ENCODE measurements around the gene PRRC2A. TPM values are rescaled to one million over a fixed set of nuclear protein-coding genes. Genes with fewer than 3 reads are reported as not detected.
"Not testable (repeated sequence)": the region's sequence is repeated elsewhere in the genome, so short reads cannot be mapped to it uniquely, and the experiment has no call there.

Gene PRRC2A
- total and polyA plus RNA-seq, 4 experiments from 2014 or later = 0.09 to 218 (median 113) TPM

DNA sequence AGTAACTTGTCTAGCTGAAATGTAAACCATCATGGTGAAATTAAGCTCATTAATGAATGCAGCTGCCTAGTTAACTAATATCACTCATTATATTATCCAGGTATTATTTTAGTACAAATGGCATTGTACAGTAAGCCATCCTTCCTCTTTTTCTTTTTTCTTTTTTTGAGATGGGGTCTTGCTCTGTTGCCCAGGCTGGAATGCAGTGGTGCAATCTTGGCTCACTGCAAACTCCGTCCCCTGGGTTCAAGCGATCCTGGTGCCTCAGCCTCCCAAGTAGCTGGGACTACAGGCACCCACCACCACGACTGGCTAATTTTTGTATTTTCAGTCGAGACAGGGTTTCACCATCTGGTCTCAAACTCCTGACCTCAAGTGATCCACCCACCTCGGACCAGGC, 29.8 kb upstream of the PRRC2A start:
- H3K4me1 ChIP-seq (ENCODE audit: insufficient read depth, low read length) = peaks cover 73% of the 10 kb centered on the region
- H3K4me3 Mint-ChIP-seq = peak overlapping the region in 1 of 8 donors; percentile 43
- POLR2A ChIA-PET (ENCODE audit: partially characterized antibody) = interaction anchor here (36.9 kb wide), 1 partner anchor 27 kb away, joined by 3597 read pairs; the partner anchor contains the start of genes ATP6V1G2, DDX39B, LST1 and LTA

DNA sequence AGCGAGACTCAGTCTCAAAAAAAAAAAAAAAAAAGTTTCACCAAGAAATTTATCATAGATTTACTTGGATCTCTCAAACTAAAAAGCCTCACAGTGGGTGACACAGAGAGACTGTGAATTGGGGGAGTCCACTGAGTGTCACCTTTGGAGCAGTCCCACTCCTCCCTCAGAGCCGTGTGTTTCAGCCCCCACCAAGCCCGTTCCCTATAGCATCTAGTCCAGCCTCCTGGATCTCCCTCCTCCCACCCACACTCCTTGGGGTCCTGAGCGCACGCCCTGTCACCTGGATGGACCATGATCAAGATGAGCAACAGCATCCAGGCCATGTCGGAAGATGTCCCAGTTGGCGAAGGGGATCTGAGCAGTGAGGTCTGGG, 28.1 kb upstream of the PRRC2A start:
- no peak for DNase-seq
- Mint-ChIP-seq H3K9me3 (peaks cover 0 to 5% (median 0%) of the 10 kb centered on the region in 8 donors), H3K4me1 (peaks cover 37 to 84% (median 61%) of the 10 kb centered on the region in 4 donors), H3K27ac (peak overlapping the region; percentile 80 to 97 (median 88)), H3K4me3 (peak overlapping the region; percentile 57 to 84 (median 77)), H3K36me3 (peaks cover 4% of the 10 kb centered on the region in 2 donors), H3K27me3 (no peaks in the 10 kb centered on the region)
- Histone ChIP-seq H3K9me3 (ENCODE audit: control insufficient read depth in 1 of 2, low read length in 2 of 2) (no peaks in the 10 kb centered on the region), H3K36me3 (ENCODE audit: insufficient read depth, low read length) (no peaks in the 10 kb centered on the region), H3K27me3 (ENCODE audit: insufficient read depth, low read length) (no peaks in the 10 kb centered on the region), H3K27ac (ENCODE audit: low read depth, low read length) (peak overlapping the region; percentile 37), H3K4me1 (ENCODE audit: insufficient read depth, low read length) (peaks cover 72% of the 10 kb centered on the region), H3K4me3 (ENCODE audit: low read length in 2 of 2) (peak overlapping the region in 1 of 2 donors; percentile 28)
- CTCF ChIA-PET (ENCODE audit: partially characterized antibody) = interaction anchor here (1.7 to 19.9 kb wide), 3 partner anchors 11 to 98 kb away, joined by 7 to 1152 read pairs (median 962); partner anchors contain the start of genes ATP6V1G2, DDX39B, LST1 and LTA
- POLR2A ChIA-PET (ENCODE audit: partially characterized antibody) = interaction anchor here (0.7 to 36.9 kb wide), 7 partner anchors 29 to 1531 kb away, joined by 3 to 3597 read pairs (median 4); partner anchors contain the start of genes ATP6V1G2, BAG6, DDX39B and LST1
- intact Hi-C loops (cut with micrococcal nuclease) = no loop called here

More for the DNA sequence above, 29.8 kb upstream of the PRRC2A start:
- peak overlapping the region in 6 of 7 donors; percentile 43 to 88 (median 76) for H3K27ac Mint-ChIP-seq
- intact Hi-C loops (cut with micrococcal nuclease); H3K27me3 Mint-ChIP-seq; H3K36me3 Mint-ChIP-seq; H3K27ac ChIP-seq (ENCODE audit: low read depth, low read length); H3K36me3 ChIP-seq (ENCODE audit: insufficient read depth, low read length); H3K27me3 ChIP-seq (ENCODE audit: insufficient read depth, low read length); DNase-seq; H3K9me3 Mint-ChIP-seq; H3K4me3 ChIP-seq (ENCODE audit: low read length in 2 of 2); H3K9me3 ChIP-seq (ENCODE audit: control insufficient read depth in 1 of 2, low read length in 2 of 2): not testable (repeated sequence)
- CTCF ChIA-PET (ENCODE audit: partially characterized antibody) = interaction anchor here (19.7 to 19.9 kb wide), 2 partner anchors 10 to 36 kb away, joined by 595 to 962 read pairs; partner anchors contain the start of genes ATP6V1G2, LST1, LTB and NFKBIL1
- H3K4me1 Mint-ChIP-seq = peaks cover 45 to 87% (median 66%) of the 10 kb centered on the region in 4 donors

DNA sequence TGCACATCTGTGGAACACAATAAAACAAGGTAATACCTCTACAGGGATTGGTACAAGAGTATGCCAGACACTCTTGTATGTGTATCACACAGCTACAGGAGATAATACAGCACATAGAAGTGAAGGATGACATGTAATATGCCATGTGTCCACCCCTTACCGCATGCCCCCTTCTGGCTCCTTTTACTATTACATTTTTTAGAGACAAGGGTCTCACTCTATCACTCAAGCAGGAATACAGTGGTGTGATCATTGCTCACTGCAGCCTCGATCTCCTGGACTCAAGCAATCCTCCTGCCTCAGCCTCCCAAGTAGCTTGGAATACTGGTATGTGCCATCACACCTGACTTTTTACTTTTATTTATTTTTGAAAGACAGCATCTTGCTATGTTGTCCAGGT, 23.5 kb upstream of the PRRC2A start:
- peaks cover 27 to 56% (median 45%) of the 10 kb centered on the region in 4 donors for H3K4me1 Mint-ChIP-seq
- ChIA-PET CTCF (ENCODE audit: partially characterized antibody) (interaction anchor here (0.8 to 19.9 kb wide), 13 partner anchors 10 to 231 kb away, joined by 3 to 1152 read pairs (median 4); partner anchors contain the start of genes ATP6V1G2, BAG6, DDX39B and HSPA1B), POLR2A (ENCODE audit: partially characterized antibody) (interaction anchor here (0.6 to 36.9 kb wide), 9 partner anchors 20 to 233 kb away, joined by 3 to 3597 read pairs (median 3); partner anchors contain the start of genes ATP6V1G2, DDX39B, LST1 and LTA)
- H3K27ac Mint-ChIP-seq = peak overlapping the region; percentile 60 to 89 (median 77)
- intact Hi-C loops (cut with micrococcal nuclease) = loop anchor here (1.0 to 5.0 kb wide), 2 partner anchors 16 to 200 kb away; no protein-coding TSS in a partner anchor
- H3K4me3 ChIP-seq (ENCODE audit: low read length in 2 of 2) = no peak overlapping the region
- DNase-seq = peak; percentile 66 to 79 (median 75)
- no peak overlapping the region for H3K27ac ChIP-seq (ENCODE audit: low read depth, low read length)
- H3K27me3 ChIP-seq (ENCODE audit: insufficient read depth, low read length) = no peaks in the 10 kb centered on the region
- H3K9me3 ChIP-seq (ENCODE audit: control insufficient read depth in 1 of 2, low read length in 2 of 2) = no peaks in the 10 kb centered on the region
- H3K27me3 Mint-ChIP-seq = no peaks in the 10 kb centered on the region
- peaks cover 60% of the 10 kb centered on the region for H3K4me1 ChIP-seq (ENCODE audit: insufficient read depth, low read length)
- peak overlapping the region in 5 of 8 donors; percentile 33 to 66 (median 43) for H3K4me3 Mint-ChIP-seq
- peaks cover 0 to 3% (median 0%) of the 10 kb centered on the region in 8 donors for H3K9me3 Mint-ChIP-seq
- H3K36me3 Mint-ChIP-seq = no peaks in the 10 kb centered on the region
- no peaks in the 10 kb centered on the region for H3K36me3 ChIP-seq (ENCODE audit: insufficient read depth, low read length)

DNA sequence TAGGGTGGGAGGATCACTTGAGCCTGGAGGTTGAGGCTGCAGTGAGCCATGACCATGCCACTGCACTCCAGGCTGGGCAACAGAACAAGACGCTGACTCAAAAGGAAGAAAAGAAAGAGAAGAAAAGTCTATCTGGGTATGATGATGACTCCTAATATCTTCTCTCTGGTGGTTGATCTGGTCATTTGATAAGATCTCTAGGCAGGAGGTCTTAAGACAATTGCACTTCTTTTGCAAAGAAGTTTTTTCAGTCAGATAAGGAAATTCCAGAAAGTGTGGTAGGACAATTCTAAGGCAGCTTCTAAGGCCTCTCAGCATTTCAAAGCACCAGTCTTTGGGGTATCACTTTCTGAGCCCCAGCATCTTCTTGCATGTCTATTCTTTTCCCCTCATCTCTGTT, 13.2 kb upstream of the PRRC2A start:
- CTCF ChIA-PET (ENCODE audit: partially characterized antibody) = interaction anchor here (1.1 to 2.0 kb wide), 3 partner anchors 9 to 56 kb away, joined by 3 to 4 read pairs (median 3); no protein-coding TSS in a partner anchor
- intact Hi-C loops (cut with micrococcal nuclease) = no loop called here
- POLR2A ChIA-PET (ENCODE audit: partially characterized antibody) = no interaction called here
- H3K4me1 ChIP-seq (ENCODE audit: insufficient read depth, low read length) = no peaks in the 10 kb centered on the region
- DNase-seq = no peak
- no peaks in the 10 kb centered on the region for H3K27me3 ChIP-seq (ENCODE audit: insufficient read depth, low read length)
- no peaks in the 10 kb centered on the region for H3K9me3 ChIP-seq (ENCODE audit: control insufficient read depth in 1 of 2, low read length in 2 of 2)
- H3K4me3 Mint-ChIP-seq = no peak overlapping the region
- H3K27me3 Mint-ChIP-seq = peaks cover 0 to 1% of the 10 kb centered on the region in 2 donors
- peaks cover 0 to 2% (median 0%) of the 10 kb centered on the region in 4 donors for H3K4me1 Mint-ChIP-seq
- no peaks in the 10 kb centered on the region for H3K36me3 Mint-ChIP-seq
- no peak overlapping the region for H3K27ac Mint-ChIP-seq
- H3K36me3 ChIP-seq (ENCODE audit: insufficient read depth, low read length) = no peaks in the 10 kb centered on the region
- H3K9me3 Mint-ChIP-seq = no peaks in the 10 kb centered on the region
- H3K27ac ChIP-seq (ENCODE audit: low read depth, low read length) = no peak overlapping the region
- H3K4me3 ChIP-seq (ENCODE audit: low read length in 2 of 2) = no peak overlapping the region

DNA sequence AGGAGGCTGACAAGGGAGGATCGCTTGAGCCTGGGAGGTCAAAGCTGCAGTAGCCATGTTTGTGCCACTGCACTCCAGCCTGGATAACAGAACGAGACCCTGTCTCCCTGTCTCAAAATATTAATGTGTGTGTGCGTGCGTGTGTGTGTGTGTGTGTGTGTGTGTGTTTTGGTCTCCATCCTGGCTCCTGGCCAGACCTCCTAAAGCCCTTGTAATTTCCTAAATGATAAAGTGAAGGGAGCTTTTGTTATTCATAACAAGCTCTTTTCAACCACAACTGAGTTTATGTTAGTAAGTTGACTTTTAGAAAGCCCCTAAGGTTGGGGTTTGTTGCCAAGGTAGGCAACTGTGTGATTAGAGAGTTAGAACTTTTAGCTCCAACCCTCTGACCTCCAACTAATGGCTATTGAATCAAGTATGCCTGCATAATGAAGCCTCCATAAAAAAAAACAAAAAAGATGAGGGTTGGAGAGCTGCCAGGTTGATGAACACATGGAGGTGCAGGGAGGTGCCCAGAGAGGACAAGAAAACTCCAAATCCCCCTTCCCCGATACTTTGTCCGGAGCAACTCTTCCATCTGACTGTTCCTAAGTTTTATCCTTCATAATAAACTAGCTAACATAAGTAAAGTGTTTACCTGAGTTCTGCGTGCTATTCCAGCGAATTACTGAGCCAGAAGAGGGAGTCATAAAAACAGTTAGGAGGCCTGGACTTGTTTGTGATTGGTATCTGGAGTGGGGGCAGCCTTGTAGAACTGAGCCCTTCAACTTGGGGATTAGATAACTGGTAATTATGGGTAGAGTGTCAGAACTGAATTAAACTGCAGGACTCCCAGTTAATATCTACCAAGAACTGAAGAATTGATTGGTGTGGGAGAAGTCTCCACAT, 10.8 kb upstream of the PRRC2A start:
- no peak overlapping the region for H3K27ac Mint-ChIP-seq
- Histone ChIP-seq H3K4me3 (ENCODE audit: low read length in 2 of 2) (no peak overlapping the region), H3K9me3 (ENCODE audit: control insufficient read depth in 1 of 2, low read length in 2 of 2) (no peaks in the 10 kb centered on the region), H3K4me1 (ENCODE audit: insufficient read depth, low read length) (no peaks in the 10 kb centered on the region), H3K36me3 (ENCODE audit: insufficient read depth, low read length) (no peaks in the 10 kb centered on the region), H3K27me3 (ENCODE audit: insufficient read depth, low read length) (no peaks in the 10 kb centered on the region), H3K27ac (ENCODE audit: low read depth, low read length) (no peak overlapping the region)
- intact Hi-C loops (cut with micrococcal nuclease) = no loop called here
- H3K36me3 Mint-ChIP-seq = no peaks in the 10 kb centered on the region
- CTCF ChIA-PET (ENCODE audit: partially characterized antibody) = interaction anchor here (3.5 kb wide), 1 partner anchor 11 kb away, joined by 25 read pairs; no protein-coding TSS in a partner anchor
- peaks cover 0 to 4% (median 2%) of the 10 kb centered on the region in 4 donors for H3K4me1 Mint-ChIP-seq
- POLR2A ChIA-PET (ENCODE audit: partially characterized antibody) = interaction anchor here (0.8 to 1.4 kb wide), 2 partner anchors 32 to 42 kb away, joined by 5 to 7 read pairs; partner anchors contain the start of gene BAG6
- H3K9me3 Mint-ChIP-seq = no peaks in the 10 kb centered on the region
- H3K4me3 Mint-ChIP-seq = no peak overlapping the region
- no peaks in the 10 kb centered on the region for H3K27me3 Mint-ChIP-seq
- DNase-seq = no peak

DNA sequence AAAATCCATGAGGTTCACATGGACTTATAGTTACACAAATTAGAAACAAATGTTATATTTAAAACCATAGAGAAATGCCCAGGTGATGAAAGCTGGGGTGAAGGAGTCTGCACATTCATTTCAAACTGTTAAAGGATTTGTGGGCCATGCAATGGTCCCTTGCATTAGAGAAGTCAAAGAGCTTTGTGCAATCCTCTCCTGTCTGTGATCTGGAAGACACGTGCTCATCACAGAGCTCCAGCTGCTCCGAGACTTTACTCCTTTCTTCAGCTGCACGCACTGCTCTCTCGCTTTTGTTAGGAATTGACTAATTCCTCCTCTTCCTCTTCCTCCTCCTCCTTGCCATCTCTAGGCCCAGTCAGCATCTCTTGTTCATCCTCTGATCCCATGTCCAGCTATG, 9.5 kb upstream of the PRRC2A start:
- ChIA-PET CTCF (ENCODE audit: partially characterized antibody) (interaction anchor here (0.6 to 3.5 kb wide), 3 partner anchors 12 to 18 kb away, joined by 3 to 25 read pairs (median 4); partner anchors contain the start of gene NCR3), POLR2A (ENCODE audit: partially characterized antibody) (interaction anchor here (1.4 kb wide), 1 partner anchor 41 kb away, joined by 7 read pairs; the partner anchor contains the start of gene BAG6)
- H3K9me3 ChIP-seq (ENCODE audit: control insufficient read depth in 1 of 2, low read length in 2 of 2) = no peaks in the 10 kb centered on the region
- H3K4me3 ChIP-seq (ENCODE audit: low read length in 2 of 2) = no peak overlapping the region
- no peaks in the 10 kb centered on the region for H3K36me3 Mint-ChIP-seq
- H3K4me1 Mint-ChIP-seq = peaks cover 3 to 16% (median 10%) of the 10 kb centered on the region in 4 donors
- no peaks in the 10 kb centered on the region for H3K27me3 ChIP-seq (ENCODE audit: insufficient read depth, low read length)
- H3K27ac Mint-ChIP-seq = peak overlapping the region in 1 of 7 donors; percentile 18
- no peak overlapping the region for H3K27ac ChIP-seq (ENCODE audit: low read depth, low read length)
- no peaks in the 10 kb centered on the region for H3K36me3 ChIP-seq (ENCODE audit: insufficient read depth, low read length)
- DNase-seq = no peak
- peaks cover 10% of the 10 kb centered on the region for H3K4me1 ChIP-seq (ENCODE audit: insufficient read depth, low read length)
- no peak overlapping the region for H3K4me3 Mint-ChIP-seq
- intact Hi-C loops (cut with micrococcal nuclease) = no loop called here
- no peaks in the 10 kb centered on the region for H3K9me3 Mint-ChIP-seq
- no peaks in the 10 kb centered on the region for H3K27me3 Mint-ChIP-seq
